Endodermal cell (in vitro differentiated cells): ENCODE data around the gene HTRA1. TPM values are rescaled to one million over a fixed set of nuclear protein-coding genes. Genes with fewer than 3 reads are reported as not detected.

Experiments used
- DNase-seq: peaks from one replicate; pipeline ENCODE4 v3.0.0-alpha.2; 2017
- H3K27ac ChIP-seq: 2 replicates; pipeline ENCODE4 v1.5.1; 2013; ENCODE audit warnings: mild to moderate bottlenecking, low read depth, low read length, moderate library complexity
- H3K27me3 ChIP-seq: 2 replicates; pipeline ENCODE4 v1.6.1; 2013; ENCODE audit warnings: mild to moderate bottlenecking, low read length, moderate library complexity; ENCODE audit not compliant: insufficient read depth, control insufficient read depth, poor library complexity, severe bottlenecking
- H3K36me3 ChIP-seq: 2 replicates; pipeline ENCODE4 v1.7.0; 2013; ENCODE audit warnings: mild to moderate bottlenecking, low read length, moderate library complexity; ENCODE audit not compliant: control insufficient read depth, insufficient read depth
- H3K4me1 ChIP-seq: one replicate; pipeline ENCODE4 v1.7.0; 2013; ENCODE audit warnings: low read length; ENCODE audit not compliant: control insufficient read depth, insufficient read depth
- H3K4me3 ChIP-seq: 2 replicates; pipeline ENCODE4 v1.5.1; 2013; ENCODE audit warnings: mild to moderate bottlenecking, low read length, moderate library complexity
- H3K9ac ChIP-seq: 2 replicates; pipeline ENCODE4 v1.6.1; 2013; ENCODE audit warnings: mild to moderate bottlenecking, low read length, moderate library complexity; ENCODE audit not compliant: poor library complexity, severe bottlenecking; ENCODE audit errors: extremely low read depth
- H3K9me3 ChIP-seq: 2 replicates; pipeline ENCODE4 v1.6.1; 2013; ENCODE audit warnings: mild to moderate bottlenecking, low read length, moderate library complexity; ENCODE audit not compliant: control insufficient read depth
- H3K27ac Mint-ChIP-seq: 2 replicates; pipeline ENCODE4 v1.8.0; 2020; ENCODE audit warnings: mixed read lengths
- H3K27me3 Mint-ChIP-seq: 2 replicates; pipeline ENCODE4 v1.8.0; 2021; ENCODE audit warnings: mild to moderate bottlenecking, mixed read lengths; ENCODE audit not compliant: insufficient read depth
- H3K36me3 Mint-ChIP-seq: 2 replicates; pipeline ENCODE4 v1.8.0; 2020; ENCODE audit warnings: low read depth, mixed read lengths
- H3K4me1 Mint-ChIP-seq: 2 replicates; pipeline ENCODE4 v1.8.0; 2020; ENCODE audit warnings: mixed read lengths
- H3K4me3 Mint-ChIP-seq: 2 replicates; pipeline ENCODE4 v1.8.0; 2020; ENCODE audit warnings: mild to moderate bottlenecking, moderate library complexity, mixed read lengths
- H3K9me3 Mint-ChIP-seq: 2 replicates; pipeline ENCODE4 v1.8.0; 2020; ENCODE audit warnings: mild to moderate bottlenecking, mixed read lengths
- CTCF ChIP-seq: fragments of 200-600 bp; sonication (generic); conservative IDR thresholded peaks from 2 replicates; pipeline ENCODE4 v1.5.0; 2021; ENCODE audit warnings: antibody characterized with exemption, mild to moderate bottlenecking
- WGBS, 2 experiments: methylation state at CpG; one replicate each; pipeline versions ENCODE4 v1.1.5 to v1.1.7; 2013; ENCODE audit warnings: missing lambda C conversion rate in 2 of 2, mixed read lengths in 1 of 2; ENCODE audit not compliant: insufficient coverage in 1 of 2, insufficient read length in 1 of 2; 5-methylcytosine and 5-hydroxymethylcytosine counted together
- total RNA-seq, 2 donors: library from RNA; stranded (reverse); fragmentation: NEBNext Ultra II Directional in 1 of 2; extraction: Animal tissue kit (Norgen Biotek cat#: 25700) in 1 of 2; gene quantifications; 2 replicates in 1 of 2; 3 replicates in 1 of 2; pipeline ENCODE4 v1.2.1, GENCODE V29; 2021

Gene HTRA1
- total RNA-seq, 2 donors from 2014 or later = 1.7 to 3.1 TPM

DNA sequence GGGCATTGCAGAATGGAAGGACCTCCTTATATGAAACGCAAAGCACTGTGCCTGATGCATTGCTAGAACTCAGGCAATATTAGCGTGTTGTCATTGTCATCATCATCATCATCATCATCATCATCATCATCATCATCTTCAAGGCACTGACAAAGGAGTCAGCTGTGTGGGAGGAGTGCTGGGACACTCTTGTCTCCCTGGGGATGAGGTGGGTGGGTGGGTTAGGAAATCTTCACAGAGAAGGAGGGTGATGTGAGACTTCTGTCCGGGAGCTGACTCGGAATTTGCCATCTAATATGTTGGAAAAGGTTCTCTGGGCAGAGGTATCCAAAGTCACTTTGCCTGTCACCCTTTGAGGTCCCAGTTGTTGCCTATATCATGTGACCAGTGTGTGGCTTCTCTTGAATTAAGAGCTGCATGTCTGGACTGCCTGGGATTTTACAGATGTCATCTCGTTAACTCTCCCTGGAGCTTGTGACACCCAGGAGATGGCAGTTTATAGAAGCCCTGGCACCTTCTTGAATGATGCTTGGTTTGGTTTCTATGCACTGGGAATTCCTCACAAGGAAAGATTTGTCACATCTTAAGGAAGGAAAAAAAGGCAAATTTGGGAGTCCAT lies 7.1 kb downstream of the HTRA1 start:
- Histone ChIP-seq H3K9ac (no peak overlapping the region), H3K27me3 (peaks cover 62% of the 10 kb centered on the region), H3K27ac (no peak overlapping the region), H3K4me1 (no peaks in the 10 kb centered on the region), H3K36me3 (no peaks in the 10 kb centered on the region), H3K9me3 (no peaks in the 10 kb centered on the region), H3K4me3 (no peak overlapping the region)
- WGBS, 2 experiments = 87 to 100% methylated on average over 2 to 5 of the region's 5 CpGs
- H3K27ac Mint-ChIP-seq = no peak overlapping the region
- peaks cover 7% of the 10 kb centered on the region for H3K4me1 Mint-ChIP-seq
- H3K9me3 Mint-ChIP-seq = no peaks in the 10 kb centered on the region
- no peak overlapping the region for H3K4me3 Mint-ChIP-seq
- no peaks in the 10 kb centered on the region for H3K36me3 Mint-ChIP-seq
- no peak for TF ChIP-seq CTCF
- peaks cover 45% of the 10 kb centered on the region for H3K27me3 Mint-ChIP-seq
- DNase-seq = no peak

- Histone ChIP-seq H3K36me3 (no peaks in the 10 kb centered on the region), H3K27ac (no peak overlapping the region), H3K9ac (no peak overlapping the region), H3K4me3 (no peak overlapping the region), H3K9me3 (no peaks in the 10 kb centered on the region), H3K4me1 (no peaks in the 10 kb centered on the region), H3K27me3 (peaks cover 55% of the 10 kb centered on the region)
- Mint-ChIP-seq H3K27ac (no peak overlapping the region), H3K36me3 (no peaks in the 10 kb centered on the region), H3K4me3 (no peak overlapping the region), H3K4me1 (peaks cover 3% of the 10 kb centered on the region), H3K9me3 (no peaks in the 10 kb centered on the region), H3K27me3 (peaks cover 38% of the 10 kb centered on the region)
- TF ChIP-seq CTCF = no peak
- no peak for DNase-seq
- 92 to 96% methylated on average over 11 of the region's 11 CpGs for WGBS, 2 experiments
Observed at GRCh38 chr10:122468926-122469781, 7.8 kb downstream of the HTRA1 start.

- peaks cover 7% of the 10 kb centered on the region for H3K4me1 Mint-ChIP-seq
- H3K27ac ChIP-seq = no peak overlapping the region
- H3K4me3 Mint-ChIP-seq = no peak overlapping the region
- H3K9me3 ChIP-seq = no peaks in the 10 kb centered on the region
- H3K4me1 ChIP-seq = no peaks in the 10 kb centered on the region
- no peaks in the 10 kb centered on the region for H3K36me3 Mint-ChIP-seq
- H3K27me3 Mint-ChIP-seq = peaks cover 31% of the 10 kb centered on the region
- WGBS, 2 experiments = 93 to 100% methylated on average over 2 to 4 of the region's 4 CpGs
- no peaks in the 10 kb centered on the region for H3K9me3 Mint-ChIP-seq
- no peak overlapping the region for H3K4me3 ChIP-seq
- H3K27ac Mint-ChIP-seq = no peak overlapping the region
- H3K27me3 ChIP-seq = peaks cover 48% of the 10 kb centered on the region
- DNase-seq = no peak
- no peaks in the 10 kb centered on the region for H3K36me3 ChIP-seq
- no peak for TF ChIP-seq CTCF
- H3K9ac ChIP-seq = no peak overlapping the region
Observed at GRCh38 chr10:122469848-122470247, 8.5 kb downstream of the HTRA1 start.
